Choroid plexus epithelial cell (primary cell): ENCODE data around the gene SLC6A5.

Experiments used
- DNase-seq: peaks from one replicate; pipeline ENCODE4 v3.0.0-alpha.2; 2010; ENCODE audit warnings: low read depth
- H3K4me3 ChIP-seq: 2 replicates; pipeline ENCODE4 v1.5.1; 2011; ENCODE audit warnings: low read depth, mild to moderate bottlenecking, control low read depth, low read length, moderate library complexity
- CTCF ChIP-seq: conservative IDR thresholded peaks from 2 replicates; pipeline ENCODE4 v1.5.1; 2011; ENCODE audit warnings: low read depth, mild to moderate bottlenecking, control low read depth, inconsistent platforms, low read length, moderate library complexity

The SLC6A5 gene

GRCh38 chr11:20654038-20654437 lies 54.6 kb downstream of the SLC6A5 start:
- no peak for TF ChIP-seq CTCF
- no peak for DNase-seq
- H3K4me3 ChIP-seq = no peak overlapping the region

- no peak overlapping the region for H3K4me3 ChIP-seq
- TF ChIP-seq CTCF = no peak
- DNase-seq = no peak
Measured at GRCh38 chr11:20656901-20657300, 57.5 kb downstream of the SLC6A5 start.

GRCh38 chr11:20658135-20658534 lies 58.7 kb downstream of the SLC6A5 start:
- TF ChIP-seq CTCF = no peak
- no peak overlapping the region for H3K4me3 ChIP-seq
- DNase-seq = no peak

GRCh38 chr11:20661445-20661844 lies 62.0 kb downstream of the SLC6A5 start:
- no peak for DNase-seq
- no peak for TF ChIP-seq CTCF
- no peak overlapping the region for H3K4me3 ChIP-seq

- H3K4me3 ChIP-seq = no peak overlapping the region
- DNase-seq = no peak
- no peak for TF ChIP-seq CTCF
Measured at GRCh38 chr11:20661850-20662249, 62.4 kb downstream of the SLC6A5 start.

GRCh38 chr11:20668131-20668809 lies 68.9 kb downstream of the SLC6A5 start:
- no peak for DNase-seq
- H3K4me3 ChIP-seq = no peak overlapping the region
- TF ChIP-seq CTCF = no peak

- H3K4me3 ChIP-seq = no peak within 1 kb of the TSS
- peak; percentile 2 for DNase-seq
- no peak for TF ChIP-seq CTCF
Measured at GRCh38 chr11:20668844-20669819, 69.7 kb downstream of the SLC6A5 start, which contains the start of gene NELL1. TSS of gene NELL1 (plus strand) at chr11:20669586.
